ENCODE measurements around the gene SNRPB.

DNA sequence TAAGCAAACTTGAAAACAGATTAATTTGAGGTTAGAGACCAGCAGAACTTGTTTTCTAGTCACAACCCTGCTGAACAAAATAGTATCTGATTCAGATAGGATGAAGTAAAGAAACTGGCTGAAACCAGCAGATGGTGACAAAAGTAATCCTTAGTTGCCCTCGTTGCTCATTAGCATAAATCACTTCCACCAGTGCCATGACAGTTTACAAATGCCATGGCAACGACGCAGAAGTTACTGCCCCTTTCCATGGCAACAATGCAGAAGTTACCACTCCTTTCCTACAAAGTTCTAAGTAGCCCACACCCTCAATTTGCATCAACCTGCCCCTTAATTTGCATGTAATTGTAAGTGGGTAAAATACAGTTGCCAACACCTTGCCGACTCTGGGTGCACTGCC is 23.7 kb downstream of the SNRPB start:
- no peak for TF ChIP-seq POLR2A (IDR thresholded peaks at IDR 0.05)
- TF ChIP-seq CTCF (IDR thresholded peaks at IDR 0.05): no peak
- no peak for TF ChIP-seq POLR2AphosphoS5 (IDR thresholded peaks at IDR 0.05)
